ENCODE results near the gene BCR.
A peak's percentile ranks its signal among the peaks of the same experiment; 100 is the strongest.

Gene BCR

GRCh38 chr22:23200898-23201297 lies 20.6 kb downstream of the BCR start:
- DNase-seq (ENCODE audit: low read depth): no peak

GRCh38 chr22:23202812-23203451 lies 22.6 kb downstream of the BCR start:
- DNase-seq (ENCODE audit: low read depth): no peak

- DNase-seq (ENCODE audit: low read depth): no peak
These were observed 23.3 kb downstream of the BCR start for GRCh38 chr22:23203452-23204124.

- DNase-seq (ENCODE audit: low read depth): no peak
These were observed 23.8 kb downstream of the BCR start for GRCh38 chr22:23204125-23204488.

GRCh38 chr22:23204541-23205157 lies 24.3 kb downstream of the BCR start:
- no peak for DNase-seq (ENCODE audit: low read depth)

GRCh38 chr22:23205339-23206049 lies 25.2 kb downstream of the BCR start:
- no peak for DNase-seq (ENCODE audit: low read depth)

GRCh38 chr22:23206915-23207314 lies 26.6 kb downstream of the BCR start:
- no peak for DNase-seq (ENCODE audit: low read depth)

GRCh38 chr22:23207729-23208393 lies 27.6 kb downstream of the BCR start:
- no peak for DNase-seq (ENCODE audit: low read depth)

- no peak for DNase-seq (ENCODE audit: low read depth)
These were observed 30.3 kb downstream of the BCR start for GRCh38 chr22:23210428-23211170.

GRCh38 chr22:23211622-23212021 lies 31.3 kb downstream of the BCR start:
- no peak for DNase-seq (ENCODE audit: low read depth)

GRCh38 chr22:23212061-23213021 lies 32.0 kb downstream of the BCR start:
- no peak for DNase-seq (ENCODE audit: low read depth)

GRCh38 chr22:23213022-23213555 lies 32.8 kb downstream of the BCR start:
- DNase-seq (ENCODE audit: low read depth): no peak

GRCh38 chr22:23213581-23214334 lies 33.4 kb downstream of the BCR start:
- DNase-seq (ENCODE audit: low read depth): no peak

- no peak for DNase-seq (ENCODE audit: low read depth)
These were observed 34.1 kb downstream of the BCR start for GRCh38 chr22:23214398-23214797.

- DNase-seq (ENCODE audit: low read depth): no peak
These were observed 35.3 kb downstream of the BCR start for GRCh38 chr22:23215294-23216241.

- DNase-seq (ENCODE audit: low read depth): peak; percentile 28
These were observed 36.3 kb downstream of the BCR start for GRCh38 chr22:23216461-23217170.

GRCh38 chr22:23217171-23218052 lies 37.1 kb downstream of the BCR start:
- DNase-seq (ENCODE audit: low read depth): no peak
